HG03439 (cell line): ENCODE measurements around the gene CMSS1.
A peak's percentile ranks its signal among the peaks of the same experiment; 100 is the strongest.

Source experiments
- ATAC-seq: cut with Tn5 transposase; IDR thresholded peaks from one replicate; pipeline ENCODE4 v1.9.1; 2021; ENCODE audit warnings: mild to moderate bottlenecking, moderate library complexity; ENCODE audit not compliant: unreplicated experiment

Gene CMSS1

DNA sequence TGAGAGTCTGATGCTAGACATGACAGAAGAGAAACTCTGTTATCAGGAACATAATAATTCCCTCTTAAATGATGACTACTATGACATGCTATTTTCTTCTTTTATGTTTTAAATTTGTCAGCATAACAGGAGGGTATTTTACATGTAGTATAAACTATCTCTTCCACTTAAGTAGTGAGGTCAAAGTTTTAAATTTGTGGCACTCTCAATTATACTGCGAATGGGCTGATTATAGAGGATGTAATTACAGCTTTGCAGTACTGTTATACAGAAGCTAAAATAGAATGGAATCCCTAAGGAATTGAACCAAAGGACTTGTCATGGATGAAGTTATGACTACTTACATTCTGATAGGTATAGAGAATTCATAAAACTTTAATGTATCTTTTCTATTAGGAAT lies 34.3 kb downstream of the CMSS1 start:
- no peak for ATAC-seq

DNA sequence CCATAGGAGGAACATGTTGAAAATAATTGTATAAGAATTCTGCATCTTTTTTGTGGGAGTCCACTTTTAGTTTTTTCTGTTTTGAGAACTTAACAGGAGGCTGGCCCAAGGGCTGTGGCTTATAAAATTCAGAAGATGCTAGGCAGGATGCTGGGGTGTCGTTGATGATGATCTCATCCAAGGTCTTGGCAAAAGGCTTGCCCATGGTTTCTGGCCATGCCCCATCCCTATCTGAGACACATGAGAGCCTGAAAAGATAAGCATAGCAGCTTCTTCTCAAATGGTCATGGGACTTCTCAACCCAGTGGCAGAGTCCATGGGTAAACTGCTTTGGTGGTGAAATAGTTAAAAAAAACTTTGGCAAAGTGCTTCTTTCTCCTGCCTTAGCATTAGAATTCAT lies 35.2 kb downstream of the CMSS1 start:
- no peak for ATAC-seq

DNA sequence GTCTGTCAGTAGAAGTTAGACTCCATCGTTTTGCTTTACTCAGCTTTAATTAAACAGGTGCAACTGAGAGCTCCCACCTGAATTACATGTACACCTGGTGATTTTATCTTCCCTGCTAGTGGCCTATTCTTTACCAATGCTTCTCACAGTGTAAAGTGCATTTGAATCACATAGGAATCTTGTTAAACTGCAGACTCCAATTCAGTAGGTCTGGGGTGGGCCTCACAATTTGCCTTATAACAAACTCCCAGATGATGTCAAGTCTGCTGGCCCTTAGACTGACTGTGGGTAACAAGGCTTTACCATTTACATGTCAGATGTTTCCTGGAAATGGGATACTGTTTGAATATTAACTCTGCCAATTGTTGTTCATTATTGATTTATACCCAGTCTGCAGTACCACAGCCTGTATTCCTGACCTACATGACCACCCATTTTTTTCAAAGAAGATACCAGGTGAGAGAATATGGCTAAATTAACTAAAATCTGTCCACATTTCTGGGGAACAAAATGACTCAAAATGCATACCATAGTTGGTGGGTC lies 37.2 kb downstream of the CMSS1 start:
- no peak for ATAC-seq

DNA sequence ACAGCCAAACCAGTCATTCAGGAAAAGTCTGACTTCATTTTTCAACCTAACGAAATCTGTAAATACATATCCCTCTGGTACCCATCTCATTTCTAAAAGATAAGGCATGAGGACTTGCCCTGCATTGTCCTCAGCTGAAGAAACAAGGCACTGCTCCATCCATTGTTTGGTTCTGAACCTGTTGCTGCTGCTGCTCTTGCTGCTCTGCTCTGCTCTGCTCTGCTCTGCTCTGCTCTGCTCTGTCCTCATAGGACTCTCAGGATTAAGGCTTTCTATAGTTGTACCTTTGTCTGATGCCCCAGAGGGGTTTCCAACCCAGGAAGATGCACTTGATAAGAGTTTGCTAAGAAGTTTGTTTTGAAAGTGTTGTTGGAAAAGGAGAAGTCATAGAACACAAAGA lies 38.2 kb downstream of the CMSS1 start:
- ATAC-seq = no peak

DNA sequence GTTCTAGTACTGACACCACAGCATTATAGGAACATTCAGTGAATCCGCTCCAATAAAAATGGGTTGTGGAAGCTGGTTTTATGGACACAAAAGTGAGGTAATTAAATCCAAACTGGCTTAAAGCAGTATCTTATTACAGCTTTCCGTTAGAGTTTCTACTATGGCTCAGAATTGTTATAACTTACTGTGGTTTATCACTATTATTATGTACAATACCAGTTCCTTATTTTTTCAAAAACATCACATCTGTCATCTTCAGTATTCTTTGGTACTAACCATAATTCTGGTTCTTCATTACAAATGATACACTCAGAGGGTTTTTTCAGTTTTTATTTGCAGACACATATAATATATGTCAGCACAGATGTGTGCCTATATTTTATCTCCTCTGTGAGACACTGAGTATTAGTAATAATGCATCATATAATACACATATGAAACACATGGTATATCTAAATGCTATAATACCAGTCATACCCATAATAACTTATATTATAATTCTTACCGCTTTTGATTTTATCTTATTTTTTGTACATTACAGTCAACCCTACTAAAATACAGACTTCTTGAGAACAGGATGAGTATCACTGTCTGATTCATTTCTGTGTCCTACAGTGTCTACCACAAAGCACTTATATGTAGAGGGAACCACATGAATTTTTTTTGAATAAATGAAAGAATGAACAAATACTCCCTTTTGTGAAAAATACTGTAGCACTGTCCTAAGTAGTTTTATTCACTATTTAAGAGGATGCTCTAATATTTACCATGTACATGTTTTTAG lies 39.0 kb downstream of the CMSS1 start:
- no peak for ATAC-seq

DNA sequence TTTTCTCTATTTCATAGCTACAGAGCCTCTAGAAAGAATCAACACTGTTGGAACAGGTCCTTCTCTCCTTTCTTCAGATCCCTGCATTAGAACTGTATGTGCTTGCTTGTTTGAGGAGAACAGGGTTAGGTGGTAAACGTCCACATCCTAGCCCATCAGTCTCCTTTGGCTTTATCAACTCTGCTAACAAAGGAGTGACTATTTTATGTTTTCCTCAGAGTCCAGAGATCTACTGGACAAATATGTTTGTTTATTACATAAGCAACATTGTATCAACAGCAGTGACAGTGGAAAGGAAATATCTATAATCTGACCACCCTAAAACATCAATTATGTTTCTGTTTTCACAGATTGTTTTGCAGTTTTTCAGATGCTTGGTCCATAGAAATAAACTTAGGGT lies 39.6 kb downstream of the CMSS1 start:
- ATAC-seq = no peak

DNA sequence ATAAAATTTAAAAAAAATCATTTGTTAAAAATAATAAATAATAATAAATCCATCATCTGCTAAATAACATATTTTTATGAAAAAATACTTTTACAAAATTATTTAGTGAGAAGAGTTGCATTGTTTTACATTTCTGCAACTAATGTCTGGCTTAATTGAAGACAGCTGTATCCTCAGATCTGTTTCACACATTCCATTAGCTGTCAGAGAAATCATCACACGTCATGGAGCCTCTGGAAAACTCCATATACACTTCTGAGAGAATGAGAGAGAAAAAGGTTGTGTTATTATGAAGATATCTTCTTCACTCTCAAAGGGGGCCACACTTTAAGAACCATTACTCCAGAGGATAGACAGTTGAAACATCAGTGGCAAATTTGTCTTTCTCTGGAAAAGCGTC lies 40.8 kb downstream of the CMSS1 start:
- no peak for ATAC-seq

DNA sequence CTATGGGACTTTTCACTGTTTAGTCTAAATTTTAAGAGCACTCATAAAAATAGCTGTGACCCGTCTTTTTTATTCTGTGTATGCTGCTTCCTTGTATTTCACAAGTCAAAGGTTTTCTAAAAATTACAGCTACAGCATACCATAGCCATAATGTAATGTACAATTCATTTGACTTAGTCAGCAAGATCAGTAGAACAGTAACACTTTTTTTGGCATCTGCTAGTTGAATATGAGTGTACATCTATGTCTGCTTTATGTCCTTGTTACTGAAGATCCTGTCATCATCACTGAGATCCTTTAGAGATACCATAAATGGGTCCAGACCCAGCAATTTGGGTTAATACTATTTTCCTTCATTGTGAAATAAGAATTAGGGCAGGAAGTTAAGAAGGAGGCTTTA lies 42.2 kb downstream of the CMSS1 start:
- no peak for ATAC-seq

DNA sequence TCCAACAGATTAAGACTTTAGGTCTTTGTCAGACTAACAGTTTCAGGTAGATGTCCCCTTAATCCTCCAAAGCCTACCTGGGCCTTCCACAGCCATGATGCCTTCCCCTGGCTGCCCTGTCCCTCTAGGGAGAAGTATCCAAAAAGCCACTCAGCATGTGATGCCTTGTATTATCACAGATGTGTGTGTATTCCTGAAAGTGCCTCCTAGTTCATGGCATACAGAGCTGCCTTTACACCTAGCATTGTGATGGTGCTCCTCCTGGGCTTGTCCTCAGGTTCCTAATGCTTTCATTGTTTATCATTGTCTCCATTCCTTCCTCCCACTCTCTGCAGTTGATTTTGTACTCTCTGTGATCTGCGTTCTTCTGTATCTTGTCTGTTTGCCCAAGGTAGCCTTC lies 43.6 kb downstream of the CMSS1 start:
- no peak for ATAC-seq

DNA sequence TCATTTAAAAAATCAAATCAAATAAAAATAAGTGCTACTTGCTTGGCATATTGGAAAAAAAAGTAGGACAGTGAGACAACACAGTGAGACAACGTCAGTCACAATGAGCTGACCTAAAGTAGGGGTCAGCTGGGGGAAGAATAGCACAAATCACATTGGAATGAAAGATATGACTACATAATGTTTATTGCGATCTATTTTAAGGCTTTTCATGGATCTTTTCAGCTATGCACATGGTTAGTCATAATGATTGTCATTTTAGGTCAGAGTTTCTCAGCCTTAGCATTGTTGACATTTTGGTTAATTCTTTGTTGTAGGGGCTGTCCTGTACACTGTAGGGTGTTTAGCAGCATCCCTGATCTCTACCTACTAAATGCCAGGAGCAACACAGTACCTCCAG lies 44.5 kb downstream of the CMSS1 start:
- ATAC-seq = no peak

DNA sequence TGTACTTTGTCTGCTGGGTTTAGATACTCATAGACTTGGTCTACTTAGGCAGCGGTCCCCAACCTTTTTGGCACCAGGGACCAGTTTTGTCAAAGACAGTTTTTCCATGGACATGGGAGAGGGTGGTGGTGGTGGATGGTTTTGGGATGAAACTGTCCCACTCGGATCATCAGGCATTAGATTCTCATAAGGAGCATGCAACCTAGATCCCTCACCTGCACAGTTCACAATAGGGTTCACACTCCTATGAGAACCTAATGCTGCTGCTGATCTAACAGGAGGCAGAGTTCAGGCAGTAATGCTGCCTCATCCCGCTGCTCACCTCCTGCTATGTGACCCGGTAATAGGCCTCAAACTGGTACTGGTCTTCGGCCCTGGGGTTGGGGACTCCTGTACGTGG lies 45.3 kb downstream of the CMSS1 start:
- no peak for ATAC-seq

DNA sequence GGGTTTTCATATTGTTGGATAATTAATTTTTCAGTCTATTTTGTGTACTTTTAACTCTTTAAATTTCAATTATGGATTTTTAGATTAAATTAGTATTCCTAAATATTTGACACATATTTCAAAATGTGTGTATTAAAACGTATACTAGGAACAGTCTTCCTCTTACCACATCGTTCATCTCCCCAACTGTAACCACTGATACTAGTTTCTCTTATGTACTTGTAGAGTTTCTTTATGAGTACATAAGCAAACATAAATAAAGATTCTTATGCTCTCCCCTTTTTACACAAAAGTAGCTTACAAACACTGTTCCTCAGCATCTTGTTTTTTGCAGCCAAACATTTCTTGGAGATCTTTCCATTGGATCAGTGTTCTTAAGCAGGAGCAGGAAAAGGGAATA lies 45.9 kb downstream of the CMSS1 start:
- no peak for ATAC-seq

DNA sequence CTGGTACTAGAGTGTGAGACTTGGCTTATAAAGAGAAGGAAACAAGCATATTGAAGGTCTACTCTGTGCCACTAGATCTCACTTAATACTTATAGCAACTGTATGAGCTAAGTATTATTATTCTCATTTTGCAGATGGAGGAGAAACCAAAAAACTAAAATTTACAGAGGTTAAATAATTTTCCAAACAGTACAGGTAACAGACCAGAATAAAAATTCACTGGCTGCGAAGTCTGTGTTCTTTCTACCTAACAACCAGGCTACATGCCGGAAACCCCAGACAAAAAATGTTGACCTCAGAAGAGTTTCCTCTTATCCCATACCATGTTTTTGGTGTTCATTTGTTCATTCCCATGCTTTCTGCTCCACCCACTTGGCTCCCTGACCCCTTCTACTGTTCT lies 46.6 kb downstream of the CMSS1 start:
- ATAC-seq = no peak

DNA sequence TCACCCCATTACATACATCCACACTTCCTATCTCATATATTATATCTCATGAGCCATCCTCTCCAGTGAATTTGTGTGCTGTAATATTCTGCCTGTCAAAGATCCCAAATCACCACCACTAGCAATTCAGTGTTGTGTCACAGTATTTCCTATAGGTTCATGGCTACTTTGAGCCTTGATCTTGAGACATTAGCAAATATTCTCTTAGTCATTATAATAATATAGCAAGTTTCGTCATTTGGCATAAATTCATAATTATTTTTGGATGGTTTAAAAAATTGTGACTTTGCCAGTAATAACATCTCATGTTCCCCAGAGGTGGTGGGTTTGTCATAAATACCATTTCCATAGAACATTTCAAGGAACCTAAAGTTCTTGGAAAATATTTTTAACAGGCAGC lies 47.7 kb downstream of the CMSS1 start:
- no peak for ATAC-seq

DNA sequence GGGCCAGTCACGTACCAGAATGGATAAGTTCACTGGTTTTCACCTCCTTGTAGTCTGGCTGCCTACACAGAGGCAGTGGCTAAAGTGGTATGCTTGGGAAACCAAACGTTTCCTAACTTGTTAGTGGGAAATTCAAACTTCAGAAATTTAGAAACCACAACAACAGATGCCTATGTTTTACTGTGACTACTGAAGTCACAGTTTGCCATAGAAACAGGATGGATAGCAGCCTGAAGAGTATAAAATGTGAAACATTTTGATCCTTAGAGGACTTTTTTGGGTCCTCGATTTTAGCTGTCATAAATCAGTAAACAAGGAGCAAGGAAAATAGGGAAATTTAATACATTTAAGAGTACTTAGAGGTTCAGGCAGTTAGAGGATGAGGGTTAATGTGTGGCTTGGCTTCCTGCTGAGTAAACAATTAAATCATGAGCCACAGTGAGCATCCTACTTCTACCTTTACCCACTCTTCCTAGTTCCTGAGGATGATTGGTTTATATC lies 48.6 kb downstream of the CMSS1 start:
- no peak for ATAC-seq

DNA sequence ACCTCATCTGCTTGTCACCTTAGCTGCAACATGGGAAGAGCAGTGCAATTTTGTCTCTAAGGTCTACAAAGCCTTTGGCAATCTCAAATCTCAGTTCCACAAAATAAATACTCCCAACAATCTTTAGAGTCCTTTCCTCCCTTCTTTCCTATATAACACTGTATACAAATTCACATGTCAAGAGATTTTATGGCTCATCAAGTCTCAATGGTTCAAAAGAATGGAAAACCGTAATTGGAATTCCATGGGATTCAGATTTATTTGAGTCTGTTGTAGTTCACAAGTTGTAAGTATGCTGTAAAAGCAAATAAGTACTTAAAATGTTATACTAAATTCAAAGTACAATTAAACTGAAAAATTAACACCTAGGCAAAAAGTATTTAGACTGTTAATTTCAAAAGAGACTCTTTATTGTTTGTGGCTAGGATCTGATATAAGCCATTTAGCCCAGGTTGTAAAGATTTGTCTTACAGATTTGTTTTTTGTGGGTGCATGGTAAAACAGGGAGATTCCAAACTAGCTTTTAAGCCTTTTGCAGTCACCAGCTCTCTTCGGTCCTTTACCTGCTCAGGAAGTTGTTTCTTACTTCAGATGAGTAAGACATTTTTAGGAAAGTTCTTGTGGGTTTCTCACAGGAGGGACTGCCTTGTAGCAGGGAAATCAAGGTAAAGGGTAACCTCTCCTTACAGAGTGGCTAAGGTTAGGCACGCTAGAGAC lies 50.1 kb downstream of the CMSS1 start:
- no peak for ATAC-seq

DNA sequence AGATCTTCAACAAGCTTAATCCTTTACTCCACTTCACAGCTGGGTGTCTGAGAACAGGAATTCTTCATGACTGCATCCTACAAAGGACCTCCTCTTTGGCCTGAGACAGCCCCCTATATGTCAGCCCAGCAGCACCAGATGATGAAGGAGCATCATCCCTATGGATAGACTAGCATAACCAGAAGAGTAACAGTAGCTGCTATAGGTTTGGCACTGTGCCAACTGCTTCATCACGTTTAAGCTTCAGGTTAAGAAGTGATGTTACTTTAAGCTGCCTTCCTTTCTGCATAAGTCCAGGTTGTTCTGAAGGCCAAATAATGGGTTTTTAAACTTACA lies 50.6 kb downstream of the CMSS1 start:
- no peak for ATAC-seq

DNA sequence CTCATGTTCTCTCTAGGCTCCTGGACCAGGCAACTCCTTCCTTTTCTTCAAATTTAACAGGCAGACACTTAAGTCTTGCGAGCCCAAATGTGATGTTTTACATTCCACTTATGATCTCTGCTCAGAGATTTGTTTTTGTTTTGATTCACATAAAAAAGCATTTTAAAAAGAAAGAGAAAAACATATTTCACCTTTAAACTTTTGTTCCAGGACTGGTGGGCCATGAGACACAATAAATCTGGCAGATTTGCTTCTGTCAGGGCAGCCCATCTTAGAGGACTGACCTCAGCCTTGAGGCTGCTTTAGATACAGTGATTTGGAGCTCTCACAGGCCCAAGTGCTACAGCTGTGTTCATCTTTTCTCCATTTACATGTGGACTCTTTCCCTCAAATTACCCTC lies 52.0 kb downstream of the CMSS1 start:
- ATAC-seq = no peak

DNA sequence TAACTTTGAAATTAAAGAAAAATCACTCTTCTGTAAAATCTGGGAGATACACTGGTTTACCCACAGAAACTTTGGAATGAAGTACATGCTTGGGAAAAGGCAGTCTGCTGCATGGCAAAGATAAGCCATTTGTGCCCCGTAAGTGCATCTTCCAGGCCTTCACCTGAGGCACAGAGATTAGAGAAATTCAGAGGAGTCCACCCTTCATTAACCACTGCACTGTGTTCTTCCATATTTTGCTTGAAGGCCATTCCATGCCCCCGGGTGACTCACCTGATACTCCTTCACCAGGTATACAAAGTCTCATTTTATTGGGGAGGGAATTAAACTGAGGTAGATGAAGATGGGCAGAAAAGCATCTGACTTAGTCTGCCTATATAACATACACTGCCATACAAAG lies 53.0 kb downstream of the CMSS1 start:
- ATAC-seq = no peak

DNA sequence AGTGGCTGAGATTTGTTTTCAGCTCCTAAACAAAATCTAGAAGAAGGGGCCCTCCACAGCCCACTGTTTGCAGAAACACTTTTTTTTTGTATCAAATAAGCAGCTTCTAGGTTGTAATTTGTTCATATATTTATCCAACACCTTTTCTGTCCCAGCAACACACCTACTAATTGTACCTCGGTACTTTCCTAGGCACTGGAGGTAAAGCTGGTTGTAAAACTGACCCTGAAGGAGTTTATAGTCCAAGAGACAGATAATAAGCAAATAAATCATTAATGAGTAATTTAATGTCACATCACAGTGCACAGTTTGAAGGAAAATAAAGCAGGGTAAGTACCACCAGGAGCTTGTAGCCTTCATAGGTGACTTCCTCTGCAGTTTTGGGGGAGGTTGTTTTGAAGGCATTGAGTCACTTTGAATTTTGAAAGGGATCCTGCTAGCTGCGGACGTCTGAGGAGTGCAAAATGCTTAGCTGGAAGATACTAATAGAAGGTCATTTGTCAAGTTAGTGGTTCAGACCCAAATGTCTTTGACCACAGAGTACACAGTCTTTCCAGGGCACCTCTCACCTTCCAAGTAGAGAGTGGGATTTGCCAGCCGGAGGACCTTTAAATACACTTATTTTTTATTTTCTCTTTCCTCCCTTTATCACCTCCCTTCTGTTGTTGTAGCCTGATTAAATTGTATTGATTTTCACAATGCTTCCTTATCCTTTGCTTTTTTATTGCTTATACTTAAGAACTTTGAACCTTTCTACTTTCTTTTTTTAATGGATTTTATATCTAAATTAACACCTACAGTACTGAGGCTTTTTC lies 53.8 kb downstream of the CMSS1 start:
- ATAC-seq = no peak

DNA sequence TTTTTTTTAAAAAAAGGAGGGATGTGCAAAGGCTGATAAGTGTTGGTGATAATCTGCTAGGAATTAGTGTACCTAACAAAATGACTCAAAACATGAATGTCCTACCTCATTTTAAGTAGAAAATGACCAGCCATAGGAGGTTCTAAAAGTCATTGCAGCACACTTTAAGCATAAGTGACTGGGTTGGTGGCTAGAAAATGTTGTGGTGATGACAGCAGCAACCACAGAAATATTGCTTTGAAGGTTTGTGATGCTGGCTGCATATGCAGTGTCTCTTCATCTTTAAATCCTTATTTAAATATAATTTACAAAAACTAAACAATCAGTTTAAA lies 55.2 kb downstream of the CMSS1 start:
- peak; percentile 60 for ATAC-seq
